PC-3 (cell line): ENCODE measurements around the gene PACRG. TPM values are rescaled to one million over a fixed set of nuclear protein-coding genes. Genes with fewer than 3 reads are reported as not detected.

ENCODE experiments used
- ATAC-seq: fragments of 200-7000 bp; cut with Tn5 transposase; 2 replicates; pipeline ENCODE4 v1.9.1; 2020; ENCODE audit warnings: mild to moderate bottlenecking, moderate library complexity
- BruUV-seq: library from RNA; stranded (reverse); fragments of 400-500 nt; replicated peaks from 2 replicates; lab custom pipeline; 2021; lab: Mats Ljungman, UMichigan
- CTCF ChIA-PET: fragments of 300-600 bp; sonication (Branson Sonifier 250); formaldehyde crosslinking; loops from one replicate; lab custom pipeline; 2022; ENCODE audit warnings: antibody characterized with exemption; lab: Charles Lee
- POLR2A ChIA-PET: fragments of 300-600 bp; sonication (Branson Sonifier 250); formaldehyde crosslinking; loops from one replicate; lab custom pipeline; 2022; ENCODE audit warnings: antibody characterized with exemption; ENCODE audit not compliant: unreplicated experiment; lab: Charles Lee
- DNase-seq: peaks from one replicate; pipeline ENCODE4 v3.0.0-alpha.2; 2015
- H2AFZ ChIP-seq: fragments of 300-600 bp; sonication (generic); 2 replicates; pipeline ENCODE4 v1.6.0; 2016; ENCODE audit warnings: antibody characterized with exemption, low read length
- H3F3A ChIP-seq: fragments of 300-600 bp; sonication (generic); one replicate; pipeline ENCODE4 v1.6.0; 2017; ENCODE audit warnings: antibody characterized with exemption, low read length, control low read depth, mild to moderate bottlenecking; ENCODE audit not compliant: unreplicated experiment
- H3K27ac ChIP-seq: fragments of 300-600 bp; sonication (generic); 2 replicates; pipeline ENCODE4 v1.5.1; 2016; ENCODE audit warnings: mild to moderate bottlenecking, low read length
- H3K27me3 ChIP-seq: fragments of 300-600 bp; sonication (generic); 2 replicates; pipeline ENCODE4 v1.6.1; 2016; ENCODE audit warnings: low read length, mixed read lengths
- H3K36me3 ChIP-seq: fragments of 300-600 bp; sonication (generic); 2 replicates; pipeline ENCODE4 v1.6.1; 2016; ENCODE audit warnings: low read depth, mixed run types, low read length, mixed read lengths
- H3K4me1 ChIP-seq: fragments of 300-600 bp; sonication (generic); 2 replicates; pipeline ENCODE4 v1.5.1; 2016; ENCODE audit warnings: low read length; ENCODE audit not compliant: insufficient read depth
- H3K4me2 ChIP-seq: fragments of 300-600 bp; sonication (generic); 2 replicates; pipeline ENCODE4 v1.6.0; 2016; ENCODE audit warnings: low read length
- H3K4me3 ChIP-seq: fragments of 300-600 bp; sonication (generic); 2 replicates; pipeline ENCODE4 v1.5.1; 2016; ENCODE audit warnings: mild to moderate bottlenecking, low read length, mixed read lengths
- H3K79me2 ChIP-seq: fragments of 300-600 bp; sonication (generic); 2 replicates; pipeline ENCODE4 v1.6.1; 2017; ENCODE audit warnings: low read length, mixed read lengths
- H3K9ac ChIP-seq: fragments of 300-600 bp; sonication (generic); 2 replicates; pipeline ENCODE4 v1.6.0; 2016; ENCODE audit warnings: mild to moderate bottlenecking, low read length
- H3K9me2 ChIP-seq: fragments of 300-600 bp; sonication (generic); replicated peaks from 2 replicates; pipeline ENCODE4 v1.6.1; 2016; ENCODE audit warnings: mixed run types, low read length, mixed read lengths
- H3K9me3 ChIP-seq: fragments of 300-600 bp; sonication (generic); 2 replicates; pipeline ENCODE4 v1.6.1; 2016; ENCODE audit warnings: low read length, mixed read lengths
- H4K20me1 ChIP-seq: fragments of 300-600 bp; sonication (generic); 2 replicates; pipeline ENCODE4 v1.6.1; 2016; ENCODE audit warnings: low read length, mixed read lengths
- EZH2 ChIP-seq: fragments of 300-600 bp; sonication (generic); IDR thresholded peaks from one replicate; pipeline ENCODE4 v1.6.1; 2017; ENCODE audit warnings: antibody characterized with exemption, mild to moderate bottlenecking, low read length; ENCODE audit not compliant: unreplicated experiment
- EZH2phosphoT487 ChIP-seq: fragments of 300-600 bp; sonication (generic); IDR thresholded peaks from 2 replicates; pipeline ENCODE4 v1.6.1; 2018; ENCODE audit warnings: mild to moderate bottlenecking, antibody characterized with exemption, low read length, borderline replicate concordance
- intact Hi-C: fragments of 100-400 bp; cut with micrococcal nuclease; formaldehyde crosslinking; loops from 2 replicates; pipeline ENCODE4 v1.9.0; 2023
- total RNA-seq: library from RNA; depleted of rRNA; stranded (reverse); fragments of >200 nt; gene quantifications from 2 replicates; pipeline ENCODE4 v1.2.3, GENCODE V29; 2014
- TF ChIP-seq, protein P1 (sequence below): fragments of 300-600 bp; sonication (generic); conservative IDR thresholded peaks from 2 replicates; pipeline ENCODE4 v1.5.1; 2017; ENCODE audit warnings: antibody characterized with exemption, low read depth, mild to moderate bottlenecking, low read length

PACRG gene
- total RNA-seq, 1 experiment from 2014 or later: not detected

DNA sequence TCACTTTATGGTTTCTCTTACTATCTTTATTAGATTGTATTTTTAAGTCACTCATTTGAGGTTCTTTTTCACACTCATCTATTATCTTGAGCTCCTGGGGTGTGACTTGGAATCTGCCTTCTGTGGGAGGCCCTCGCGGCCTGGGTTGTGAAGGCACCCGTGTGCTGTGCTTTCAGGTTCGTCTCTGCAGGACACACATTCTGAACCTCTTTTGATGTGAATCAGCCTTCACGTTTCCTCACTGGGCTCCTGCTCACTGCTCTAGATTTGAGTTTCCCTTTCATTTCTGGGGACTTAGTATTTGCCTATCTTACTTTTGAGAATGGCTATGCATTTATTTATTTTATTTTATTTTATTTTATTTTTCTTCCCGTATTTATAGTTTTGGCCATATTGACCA lies 97.8 kb downstream of the PACRG start:
- Histone ChIP-seq H3K4me1 (no peaks in the 10 kb centered on the region), H4K20me1 (no peaks in the 10 kb centered on the region), H3K9me2 (no peaks in the 10 kb centered on the region), H3K4me3 (no peak overlapping the region), H3K4me2 (no peak overlapping the region), H3K27me3 (no peaks in the 10 kb centered on the region), H3F3A (no peaks in the 10 kb centered on the region), H3K9ac (no peak overlapping the region), H3K36me3 (no peaks in the 10 kb centered on the region), H2AFZ (no peak overlapping the region), H3K79me2 (no peaks in the 10 kb centered on the region), H3K27ac (no peak overlapping the region), H3K9me3 (no peaks in the 10 kb centered on the region)
- intact Hi-C loops: no loop called here
- ChIA-PET CTCF (no interaction called here), POLR2A (no interaction called here)
- ATAC-seq: no peak
- TF ChIP-seq EZH2 (no peak), EZH2phosphoT487 (no peak)
- TF ChIP-seq, protein P1, sequence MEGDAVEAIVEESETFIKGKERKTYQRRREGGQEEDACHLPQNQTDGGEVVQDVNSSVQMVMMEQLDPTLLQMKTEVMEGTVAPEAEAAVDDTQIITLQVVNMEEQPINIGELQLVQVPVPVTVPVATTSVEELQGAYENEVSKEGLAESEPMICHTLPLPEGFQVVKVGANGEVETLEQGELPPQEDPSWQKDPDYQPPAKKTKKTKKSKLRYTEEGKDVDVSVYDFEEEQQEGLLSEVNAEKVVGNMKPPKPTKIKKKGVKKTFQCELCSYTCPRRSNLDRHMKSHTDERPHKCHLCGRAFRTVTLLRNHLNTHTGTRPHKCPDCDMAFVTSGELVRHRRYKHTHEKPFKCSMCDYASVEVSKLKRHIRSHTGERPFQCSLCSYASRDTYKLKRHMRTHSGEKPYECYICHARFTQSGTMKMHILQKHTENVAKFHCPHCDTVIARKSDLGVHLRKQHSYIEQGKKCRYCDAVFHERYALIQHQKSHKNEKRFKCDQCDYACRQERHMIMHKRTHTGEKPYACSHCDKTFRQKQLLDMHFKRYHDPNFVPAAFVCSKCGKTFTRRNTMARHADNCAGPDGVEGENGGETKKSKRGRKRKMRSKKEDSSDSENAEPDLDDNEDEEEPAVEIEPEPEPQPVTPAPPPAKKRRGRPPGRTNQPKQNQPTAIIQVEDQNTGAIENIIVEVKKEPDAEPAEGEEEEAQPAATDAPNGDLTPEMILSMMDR: no peak
- BruUV-seq: no TSS peak
- DNase-seq: no peak

DNA sequence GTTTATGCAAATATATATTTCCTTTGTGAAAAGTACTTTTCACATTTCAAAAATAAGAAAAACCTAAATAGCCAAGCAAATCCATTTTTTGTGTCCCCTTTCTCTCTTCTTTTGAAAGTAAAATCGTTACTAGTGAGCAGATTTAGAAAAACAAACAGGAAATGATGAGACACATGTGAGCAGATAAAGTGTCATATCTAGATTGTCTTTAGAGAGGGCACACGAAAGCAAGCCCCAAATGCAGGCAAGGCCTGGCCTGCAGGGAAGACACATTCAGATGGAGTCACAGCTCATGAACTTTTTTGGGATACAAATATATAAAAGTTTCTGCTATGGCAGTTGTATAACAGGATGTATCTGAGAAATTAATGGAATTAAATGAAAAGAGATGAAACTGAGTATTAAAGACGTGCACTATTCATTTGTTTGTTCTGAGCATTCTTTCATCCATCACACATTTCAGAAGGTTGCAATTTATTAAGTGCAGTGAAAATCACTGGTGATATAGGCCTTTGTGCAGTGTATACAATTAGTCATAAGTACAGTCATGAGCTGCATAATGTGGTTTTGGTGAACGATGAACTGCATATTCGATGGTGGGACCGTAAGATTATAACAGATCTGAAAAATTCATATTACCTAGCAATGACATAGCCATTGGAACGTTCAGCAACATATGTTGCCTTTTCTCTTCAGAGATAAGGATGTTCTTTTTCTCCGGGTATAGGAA lies 101.4 kb downstream of the PACRG start:
- no peaks in the 10 kb centered on the region for H4K20me1 ChIP-seq
- intact Hi-C loops: no loop called here
- DNase-seq: peak; percentile 36
- no peaks in the 10 kb centered on the region for H3K9me2 ChIP-seq
- H3K9ac ChIP-seq: no peak overlapping the region
- peak overlapping the region; percentile 25; the same call in 1 of the 2 replicates for H3K27ac ChIP-seq
- no peak overlapping the region for H3K4me3 ChIP-seq
- POLR2A ChIA-PET: no interaction called here
- H3K9me3 ChIP-seq: no peaks in the 10 kb centered on the region
- peak; percentile 57 for ATAC-seq
- H3K4me2 ChIP-seq: no peak overlapping the region
- no peaks in the 10 kb centered on the region for H3F3A ChIP-seq
- no peaks in the 10 kb centered on the region for H3K4me1 ChIP-seq
- CTCF ChIA-PET: no interaction called here
- no peak for TF ChIP-seq EZH2phosphoT487
- TF ChIP-seq, protein P1: no peak
- no peak for TF ChIP-seq EZH2
- no peaks in the 10 kb centered on the region for H3K36me3 ChIP-seq
- H3K79me2 ChIP-seq: no peaks in the 10 kb centered on the region
- no peak overlapping the region for H2AFZ ChIP-seq
- BruUV-seq: no TSS peak
- H3K27me3 ChIP-seq: no peaks in the 10 kb centered on the region

DNA sequence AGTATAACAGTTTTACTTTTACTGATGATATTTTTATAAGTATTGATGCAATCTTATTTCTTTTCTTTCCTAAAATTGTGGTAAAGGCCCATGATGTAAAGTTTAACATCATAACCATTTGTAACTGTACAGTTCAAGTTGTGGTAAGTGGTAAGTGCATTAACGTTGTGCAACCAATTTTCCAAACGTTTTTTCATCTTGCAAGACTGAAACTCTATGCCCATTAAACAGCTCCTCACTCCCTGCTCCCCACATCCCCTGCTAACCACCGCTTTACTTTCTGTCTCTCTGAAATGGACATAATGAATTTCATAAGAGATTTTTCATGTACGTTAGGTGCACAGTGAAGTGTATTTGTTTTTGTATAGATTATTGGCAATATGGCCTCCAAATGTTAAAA lies 106.0 kb downstream of the PACRG start:
- no peak overlapping the region for H3K27ac ChIP-seq
- H3K4me3 ChIP-seq: no peak overlapping the region
- no peaks in the 10 kb centered on the region for H3K9me3 ChIP-seq
- BruUV-seq: no TSS peak
- TF ChIP-seq EZH2 (no peak), EZH2phosphoT487 (no peak)
- TF ChIP-seq, protein P1: no peak
- H2AFZ ChIP-seq: no peak overlapping the region
- DNase-seq: no peak
- no peaks in the 10 kb centered on the region for H3K36me3 ChIP-seq
- no peaks in the 10 kb centered on the region for H3K79me2 ChIP-seq
- no peaks in the 10 kb centered on the region for H4K20me1 ChIP-seq
- no peak for ATAC-seq
- H3K9me2 ChIP-seq: no peaks in the 10 kb centered on the region
- H3K27me3 ChIP-seq: no peaks in the 10 kb centered on the region
- H3K4me2 ChIP-seq: no peak overlapping the region
- POLR2A ChIA-PET: no interaction called here
- CTCF ChIA-PET: no interaction called here
- no peaks in the 10 kb centered on the region for H3K4me1 ChIP-seq
- intact Hi-C loops: no loop called here
- no peaks in the 10 kb centered on the region for H3F3A ChIP-seq
- H3K9ac ChIP-seq: no peak overlapping the region
